Upper lobe of left lung (tissue), 6 donors: ENCODE measurements around the gene MAN1C1. TPM values are rescaled to one million over a fixed set of nuclear protein-coding genes. Genes with fewer than 3 reads are reported as not detected.

Source experiments
- ATAC-seq, 2 donors: fragments of 200-7000 bp; cut with Tn5 transposase; one replicate each; pipeline ENCODE4 v1.9.1; 2022; ENCODE audit warnings: mild to moderate bottlenecking in 2 of 2, moderate library complexity in 2 of 2; ENCODE audit not compliant: low FRiP score in 2 of 2
- DNase-seq, 2 donors: peaks; one replicate each; pipeline ENCODE4 v3.0.0-alpha.2; 2019 to 2020
- H3K27ac ChIP-seq, 4 donors: fragments of 200-600 bp; sonication (generic); one replicate each; pipeline ENCODE4 v1.5.1; 2016 to 2019
- H3K27me3 ChIP-seq, 4 donors: fragments of 200-600 bp; sonication (generic); one replicate each; pipeline ENCODE4 v1.5.1; 2017 to 2019
- H3K36me3 ChIP-seq, 4 donors: fragments of 200-600 bp; sonication (generic); one replicate each; pipeline ENCODE4 v1.5.1; 2016 to 2019
- H3K4me1 ChIP-seq, 4 donors: fragments of 200-600 bp; sonication (generic); one replicate each; pipeline ENCODE4 v1.5.1; 2018 to 2019
- H3K4me3 ChIP-seq, 4 donors: fragments of 200-600 bp; sonication (generic); one replicate each; pipeline ENCODE4 v1.5.1; 2017 to 2019; ENCODE audit warnings: mild to moderate bottlenecking in 2 of 4, moderate library complexity in 1 of 4
- H3K9me3 ChIP-seq, 4 donors: fragments of 200-600 bp; sonication (generic); one replicate each; pipeline ENCODE4 v1.5.1; 2018 to 2019
- CTCF ChIP-seq, 6 experiments: fragments of 450-650 bp in 4 of 6; fragments of 200-600 bp in 2 of 6; sonication (generic) in 2 of 6; IDR thresholded peaks; one replicate each; pipeline ENCODE4 v1.5.1; 2016 to 2019; ENCODE audit warnings: antibody characterized with exemption in 6 of 6
- EP300 ChIP-seq, 4 donors: sonication (generic); formaldehyde crosslinking; IDR thresholded peaks; one replicate each; pipeline ENCODE4 v1.5.1; 2017; ENCODE audit warnings: antibody characterized with exemption in 4 of 4, control low read depth in 2 of 4
- POLR2A ChIP-seq, 4 donors: fragments of 450-650 bp; IDR thresholded peaks; one replicate each; pipeline ENCODE4 v1.5.1; 2016 to 2017; ENCODE audit warnings: antibody characterized with exemption in 4 of 4, mild to moderate bottlenecking in 2 of 4
- POLR2AphosphoS5 ChIP-seq, 2 donors: sonication (generic); formaldehyde crosslinking; IDR thresholded peaks; one replicate each; pipeline ENCODE4 v1.5.1; 2017; ENCODE audit warnings: antibody characterized with exemption in 2 of 2
- WGBS, 2 donors: methylation state at CpG; one replicate each; pipeline ENCODE4 v1.1.5; 2017 to 2018; 5-methylcytosine and 5-hydroxymethylcytosine counted together
- total RNA-seq, 6 donors: library from RNA; depleted of rRNA in 4 of 6; stranded (reverse); fragments of >200 nt in 4 of 6; gene quantifications; one replicate each; pipeline versions ENCODE4 v1.1.0 to v1.2.1, GENCODE V29; 2016 to 2021
- donor health status: DM: no; HTN: no; CAD: no; lungs with moderate emphysema.
- donor health status: DM: no; HTN: yes; CAD: no; lungs with severe emphysema.

Gene MAN1C1
- total RNA-seq, 6 donors from 2014 or later: 5.3 to 32.5 (median 16.2) TPM

- WGBS, 2 donors: 82 to 87% methylated on average over 11 to 20 of the region's 20 CpGs
- Histone ChIP-seq H3K36me3 (peaks cover 0 to 66% (median 43%) of the 10 kb centered on the region in 4 donors), H3K4me3 (no peak overlapping the region), H3K27me3 (no peaks in the 10 kb centered on the region), H3K4me1 (peaks cover 40 to 72% (median 48%) of the 10 kb centered on the region in 4 donors), H3K9me3 (no peaks in the 10 kb centered on the region), H3K27ac (peak overlapping the region in 3 of 4 donors; percentile 28 to 64 (median 60))
- ATAC-seq (peak in 1 of 2 donors; percentile 6), DNase-seq (peak in 1 of 2 donors; percentile 73)
- no peak for TF ChIP-seq EP300 (IDR thresholded peaks at IDR 0.05)
- no peak for TF ChIP-seq POLR2AphosphoS5 (IDR thresholded peaks at IDR 0.05)
- TF ChIP-seq POLR2A (IDR thresholded peaks at IDR 0.05): no peak
- TF ChIP-seq CTCF (IDR thresholded peaks at IDR 0.05): no peak
These were observed 191.1 kb downstream of the MAN1C1 start for GRCh38 chr1:25807480-25808390.

- DNase-seq (peak in 1 of 2 donors; percentile 64), ATAC-seq (no peak)
- no peak for TF ChIP-seq POLR2AphosphoS5 (IDR thresholded peaks at IDR 0.05)
- Histone ChIP-seq H3K36me3 (peaks cover 2 to 75% (median 49%) of the 10 kb centered on the region in 4 donors), H3K9me3 (no peaks in the 10 kb centered on the region), H3K27me3 (no peaks in the 10 kb centered on the region), H3K4me1 (peaks cover 31 to 65% (median 41%) of the 10 kb centered on the region in 4 donors), H3K4me3 (no peak overlapping the region), H3K27ac (peak overlapping the region in 2 of 4 donors; percentile 7 to 64)
- WGBS, 2 donors: 87 to 91% methylated on average over 23 to 33 of the region's 34 CpGs
These were observed 192.1 kb downstream of the MAN1C1 start for GRCh38 chr1:25808481-25809244.

- Histone ChIP-seq H3K9me3 (no peaks in the 10 kb centered on the region), H3K36me3 (peaks cover 7 to 83% (median 56%) of the 10 kb centered on the region in 4 donors), H3K4me3 (no peak overlapping the region), H3K4me1 (peaks cover 25 to 58% (median 34%) of the 10 kb centered on the region in 4 donors), H3K27ac (peak overlapping the region in 1 of 4 donors; percentile 7), H3K27me3 (no peaks in the 10 kb centered on the region)
- no peak for ATAC-seq
- WGBS, 2 donors: 75 to 77% methylated on average over 13 to 18 of the region's 18 CpGs
- DNase-seq: peak in 1 of 2 donors; percentile 62
- TF ChIP-seq EP300 (IDR thresholded peaks at IDR 0.05) (no peak), CTCF (IDR thresholded peaks at IDR 0.05) (no peak), POLR2A (IDR thresholded peaks at IDR 0.05) (no peak), POLR2AphosphoS5 (IDR thresholded peaks at IDR 0.05) (no peak)
These were observed 192.8 kb downstream of the MAN1C1 start for GRCh38 chr1:25809283-25809926.

GRCh38 chr1:25809929-25810328 is 193.3 kb downstream of the MAN1C1 start:
- H3K27me3 ChIP-seq: no peaks in the 10 kb centered on the region
- DNase-seq (no peak), ATAC-seq (no peak)
- H3K27ac ChIP-seq: no peak overlapping the region
- H3K9me3 ChIP-seq: no peaks in the 10 kb centered on the region
- H3K4me3 ChIP-seq: no peak overlapping the region
- H3K36me3 ChIP-seq: peaks cover 7 to 87% (median 60%) of the 10 kb centered on the region in 4 donors
- TF ChIP-seq EP300 (IDR thresholded peaks at IDR 0.05) (no peak), POLR2A (IDR thresholded peaks at IDR 0.05) (no peak), CTCF (IDR thresholded peaks at IDR 0.05) (no peak)
- WGBS, 2 donors: 76 to 100% methylated on average over 6 to 7 of the region's 7 CpGs
- peaks cover 20 to 53% (median 29%) of the 10 kb centered on the region in 4 donors for H3K4me1 ChIP-seq
